HG02588 (cell line): ENCODE results near the gene HCRTR2.

Experiments
- ATAC-seq: cut with Tn5 transposase; IDR thresholded peaks from one replicate; pipeline ENCODE4 v1.9.1; 2021; ENCODE audit warnings: mild to moderate bottlenecking, moderate library complexity; ENCODE audit not compliant: unreplicated experiment

Gene HCRTR2

GRCh38 chr6:55319961-55320695, 145.8 kb downstream of the HCRTR2 start:
- no peak for ATAC-seq

GRCh38 chr6:55320696-55321086, 146.4 kb downstream of the HCRTR2 start:
- no peak for ATAC-seq

- no peak for ATAC-seq
Measured at GRCh38 chr6:55327169-55327568, 152.9 kb downstream of the HCRTR2 start, which contains the start of gene GFRAL. Gene GFRAL, plus strand, starts transcription at chr6:55327469. Its CDS starts 86 bp downstream, at chr6:55327555.
